ENCODE results near the gene DENND1B.

DNA sequence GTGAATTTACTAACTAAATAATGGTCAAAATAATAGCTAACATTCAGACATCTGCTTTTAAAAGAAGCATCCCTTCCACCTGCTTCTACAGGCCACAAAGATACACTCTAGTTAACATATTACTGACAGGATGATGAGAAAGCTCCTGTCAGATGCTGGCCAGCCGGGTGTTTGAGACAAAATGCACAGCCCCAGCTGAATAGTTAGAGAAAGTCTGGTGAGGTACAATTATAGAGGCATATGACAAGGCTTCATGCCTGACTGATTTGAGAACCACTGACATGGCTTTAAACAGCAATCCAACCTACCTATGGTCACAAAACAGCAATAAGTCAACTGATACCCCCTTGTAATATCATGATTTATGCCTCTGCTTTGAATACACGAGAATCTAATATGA, 137.0 kb downstream of the DENND1B start:
- TF ChIP-seq, protein P1, sequence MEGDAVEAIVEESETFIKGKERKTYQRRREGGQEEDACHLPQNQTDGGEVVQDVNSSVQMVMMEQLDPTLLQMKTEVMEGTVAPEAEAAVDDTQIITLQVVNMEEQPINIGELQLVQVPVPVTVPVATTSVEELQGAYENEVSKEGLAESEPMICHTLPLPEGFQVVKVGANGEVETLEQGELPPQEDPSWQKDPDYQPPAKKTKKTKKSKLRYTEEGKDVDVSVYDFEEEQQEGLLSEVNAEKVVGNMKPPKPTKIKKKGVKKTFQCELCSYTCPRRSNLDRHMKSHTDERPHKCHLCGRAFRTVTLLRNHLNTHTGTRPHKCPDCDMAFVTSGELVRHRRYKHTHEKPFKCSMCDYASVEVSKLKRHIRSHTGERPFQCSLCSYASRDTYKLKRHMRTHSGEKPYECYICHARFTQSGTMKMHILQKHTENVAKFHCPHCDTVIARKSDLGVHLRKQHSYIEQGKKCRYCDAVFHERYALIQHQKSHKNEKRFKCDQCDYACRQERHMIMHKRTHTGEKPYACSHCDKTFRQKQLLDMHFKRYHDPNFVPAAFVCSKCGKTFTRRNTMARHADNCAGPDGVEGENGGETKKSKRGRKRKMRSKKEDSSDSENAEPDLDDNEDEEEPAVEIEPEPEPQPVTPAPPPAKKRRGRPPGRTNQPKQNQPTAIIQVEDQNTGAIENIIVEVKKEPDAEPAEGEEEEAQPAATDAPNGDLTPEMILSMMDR (IDR thresholded peaks at IDR 0.05; ENCODE audit: low read depth, low read length): no peak
- TF ChIP-seq EZH2phosphoT487 (IDR thresholded peaks at IDR 0.05; ENCODE audit: low read depth): no peak

All from OCI-LY3 (cell line).